AG10803 (cell line): ENCODE data around the gene CYP4X1.
"Not testable (repeated sequence)": the region's sequence is repeated elsewhere in the genome, so short reads cannot be mapped to it uniquely, and the experiment has no call there.

ENCODE experiments used
- DNase-seq: peaks from one replicate; pipeline ENCODE4 v3.0.0; 2010; ENCODE audit warnings: low read depth
- H3K4me3 ChIP-seq: 2 replicates; pipeline ENCODE4 v1.5.1; 2011; ENCODE audit warnings: mild to moderate bottlenecking, low read length, control low read depth
- TF ChIP-seq, protein P1 (sequence below): conservative IDR thresholded peaks from 2 replicates; pipeline ENCODE4 v1.5.1; 2011; ENCODE audit warnings: mild to moderate bottlenecking, low read length, control low read depth, inconsistent platforms

Gene CYP4X1

DNA sequence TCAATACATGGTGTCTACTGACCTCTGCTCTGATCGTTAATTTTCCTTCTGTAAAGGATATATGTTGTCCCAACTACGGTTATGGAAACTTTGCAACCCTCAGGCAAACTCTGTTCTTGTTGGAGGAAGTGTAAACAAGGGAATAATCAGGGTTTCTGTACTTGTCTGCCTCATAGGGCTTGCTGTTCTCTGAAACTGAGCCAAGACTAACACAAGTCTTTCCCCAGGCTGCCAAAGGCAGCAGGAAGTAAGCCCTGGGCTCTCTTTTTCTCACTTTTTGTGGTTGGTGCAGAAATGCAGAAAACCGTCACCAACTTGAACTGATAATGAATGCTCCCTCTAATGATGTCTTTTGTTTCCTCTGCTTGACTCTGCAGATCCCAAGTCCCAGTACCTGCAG is 7.6 kb downstream of the CYP4X1 start:
- TF ChIP-seq, protein P1, sequence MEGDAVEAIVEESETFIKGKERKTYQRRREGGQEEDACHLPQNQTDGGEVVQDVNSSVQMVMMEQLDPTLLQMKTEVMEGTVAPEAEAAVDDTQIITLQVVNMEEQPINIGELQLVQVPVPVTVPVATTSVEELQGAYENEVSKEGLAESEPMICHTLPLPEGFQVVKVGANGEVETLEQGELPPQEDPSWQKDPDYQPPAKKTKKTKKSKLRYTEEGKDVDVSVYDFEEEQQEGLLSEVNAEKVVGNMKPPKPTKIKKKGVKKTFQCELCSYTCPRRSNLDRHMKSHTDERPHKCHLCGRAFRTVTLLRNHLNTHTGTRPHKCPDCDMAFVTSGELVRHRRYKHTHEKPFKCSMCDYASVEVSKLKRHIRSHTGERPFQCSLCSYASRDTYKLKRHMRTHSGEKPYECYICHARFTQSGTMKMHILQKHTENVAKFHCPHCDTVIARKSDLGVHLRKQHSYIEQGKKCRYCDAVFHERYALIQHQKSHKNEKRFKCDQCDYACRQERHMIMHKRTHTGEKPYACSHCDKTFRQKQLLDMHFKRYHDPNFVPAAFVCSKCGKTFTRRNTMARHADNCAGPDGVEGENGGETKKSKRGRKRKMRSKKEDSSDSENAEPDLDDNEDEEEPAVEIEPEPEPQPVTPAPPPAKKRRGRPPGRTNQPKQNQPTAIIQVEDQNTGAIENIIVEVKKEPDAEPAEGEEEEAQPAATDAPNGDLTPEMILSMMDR = no peak
- DNase-seq = peak; percentile 5
- H3K4me3 ChIP-seq = no peak overlapping the region

GRCh38 chr1:47031585-47031984 is 8.1 kb downstream of the CYP4X1 start:
- DNase-seq = no peak
- H3K4me3 ChIP-seq = no peak overlapping the region
- TF ChIP-seq, protein P1 = no peak

DNA sequence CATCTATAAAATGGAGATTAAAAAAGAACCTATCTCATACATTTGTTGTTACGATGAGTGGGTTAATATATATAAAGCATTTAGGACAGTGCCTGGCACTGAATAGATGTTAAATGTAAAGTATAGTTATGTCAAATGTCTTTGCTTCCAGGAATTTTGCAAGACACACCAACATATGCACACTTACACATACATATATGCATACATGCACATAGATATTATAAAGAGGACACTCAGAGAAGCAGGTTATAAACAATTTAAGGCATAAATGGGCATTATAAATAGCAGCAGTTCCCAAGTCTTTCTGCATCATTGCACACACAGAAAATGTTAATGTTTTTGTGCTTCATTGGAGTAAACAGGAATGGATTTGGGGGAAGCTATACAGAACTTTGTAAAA is 13.3 kb downstream of the CYP4X1 start:
- DNase-seq = no peak
- TF ChIP-seq, protein P1 = no peak
- H3K4me3 ChIP-seq = no peak overlapping the region

DNA sequence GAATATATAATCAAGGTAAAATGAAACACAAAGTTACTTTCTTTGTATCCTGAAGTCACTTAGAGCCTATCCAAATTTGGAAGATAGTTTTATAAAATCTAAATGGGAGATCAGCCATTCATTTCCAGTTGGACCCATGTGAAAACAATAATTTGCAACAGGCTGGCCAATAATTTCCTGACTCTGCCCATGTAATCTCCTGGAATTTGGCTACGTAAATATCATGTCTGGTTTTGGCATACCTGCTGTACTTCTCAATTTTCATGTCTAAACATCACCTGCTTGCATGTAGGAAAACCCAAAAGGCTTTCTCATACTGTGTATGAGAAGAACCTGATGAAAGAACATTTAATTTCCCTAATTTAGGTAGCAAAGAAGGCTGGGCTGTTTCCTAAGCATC is 35.9 kb downstream of the CYP4X1 start:
- DNase-seq = no peak
- no peak overlapping the region for H3K4me3 ChIP-seq
- TF ChIP-seq, protein P1 = no peak

- TF ChIP-seq, protein P1 = no peak
- no peak for DNase-seq
Measured at GRCh38 chr1:47067097-47067594, 43.7 kb downstream of the CYP4X1 start, which contains the start of gene CYP4Z1. Gene CYP4Z1 (plus strand): TSS chr1:47067231. CDS start chr1:47067491, 260 bp downstream.

DNA sequence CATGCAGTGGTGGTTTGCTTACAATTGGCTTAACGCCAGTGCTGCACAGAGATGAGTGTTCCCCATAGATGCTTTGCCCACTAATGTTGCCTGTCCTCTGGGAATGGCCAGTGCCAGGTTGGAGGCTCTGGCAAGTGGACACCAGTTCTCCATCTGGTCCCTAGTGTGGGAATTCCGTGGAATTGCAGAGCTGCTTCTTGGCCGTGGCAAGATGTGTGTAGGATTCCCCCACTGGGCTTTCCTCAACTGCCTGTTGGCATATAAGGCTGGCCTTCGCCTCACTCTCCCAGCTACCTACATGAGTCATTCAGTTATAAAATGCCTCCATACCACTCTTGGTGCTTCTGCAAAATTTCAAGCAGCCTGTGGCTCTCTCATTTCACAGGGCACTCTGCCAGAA is 45.6 kb downstream of the CYP4X1 start:
- H3K4me3 ChIP-seq, DNase-seq: not testable (repeated sequence)

More at GRCh38 chr1:47067097-47067594, 43.7 kb downstream of the CYP4X1 start, which contains the start of gene CYP4Z1:
- H3K4me3 ChIP-seq = no peak within 1 kb of the TSS

GRCh38 chr1:47069509-47069908 is 46.0 kb downstream of the CYP4X1 start:
- not testable (repeated sequence) for DNase-seq, H3K4me3 ChIP-seq

- TF ChIP-seq, protein P1 = peak; percentile 49
- DNase-seq = peak; percentile 17
- not testable (repeated sequence) for H3K4me3 ChIP-seq
Measured at GRCh38 chr1:47089356-47089755, 65.9 kb downstream of the CYP4X1 start.
